ENCODE measurements around the gene CLIC6.

Gene CLIC6

GRCh38 chr21:34688145-34688544 is 19.4 kb downstream of the CLIC6 start:
- H3K27ac ChIP-seq, result no peak overlapping the region
- TF ChIP-seq ZFX (IDR thresholded peaks at IDR 0.05; ENCODE audit: borderline replicate concordance) (no peak), CTCF (IDR thresholded peaks at IDR 0.05) (no peak)

- TF ChIP-seq ZFX (IDR thresholded peaks at IDR 0.05; ENCODE audit: borderline replicate concordance), result no peak
- H3K27ac ChIP-seq, result no peak overlapping the region
These were observed 19.9 kb downstream of the CLIC6 start for GRCh38 chr21:34688715-34689114.

- H3K27ac ChIP-seq, result no peak overlapping the region
- no peak for TF ChIP-seq CTCF (IDR thresholded peaks at IDR 0.05)
- TF ChIP-seq ZFX (IDR thresholded peaks at IDR 0.05; ENCODE audit: borderline replicate concordance), result no peak
These were observed 21.4 kb downstream of the CLIC6 start for GRCh38 chr21:34690041-34690792.

- TF ChIP-seq CTCF (IDR thresholded peaks at IDR 0.05), result no peak
- TF ChIP-seq ZFX (IDR thresholded peaks at IDR 0.05; ENCODE audit: borderline replicate concordance), result no peak
- no peak overlapping the region for H3K27ac ChIP-seq
These were observed 22.0 kb downstream of the CLIC6 start for GRCh38 chr21:34690793-34691175.

GRCh38 chr21:34691390-34692032 is 22.7 kb downstream of the CLIC6 start:
- TF ChIP-seq CTCF (IDR thresholded peaks at IDR 0.05) (no peak), ZFX (IDR thresholded peaks at IDR 0.05; ENCODE audit: borderline replicate concordance) (no peak)
- H3K27ac ChIP-seq, result no peak overlapping the region

GRCh38 chr21:34692458-34693020 is 23.7 kb downstream of the CLIC6 start:
- H3K27ac ChIP-seq, result no peak overlapping the region
- TF ChIP-seq CTCF (IDR thresholded peaks at IDR 0.05) (no peak), ZFX (IDR thresholded peaks at IDR 0.05; ENCODE audit: borderline replicate concordance) (no peak)

GRCh38 chr21:34693192-34693810 is 24.5 kb downstream of the CLIC6 start:
- TF ChIP-seq CTCF (IDR thresholded peaks at IDR 0.05) (peak; percentile 89), ZFX (IDR thresholded peaks at IDR 0.05; ENCODE audit: borderline replicate concordance) (no peak)
- H3K27ac ChIP-seq, result no peak overlapping the region
